ENCODE results near the gene ANKFN1.

DNA sequence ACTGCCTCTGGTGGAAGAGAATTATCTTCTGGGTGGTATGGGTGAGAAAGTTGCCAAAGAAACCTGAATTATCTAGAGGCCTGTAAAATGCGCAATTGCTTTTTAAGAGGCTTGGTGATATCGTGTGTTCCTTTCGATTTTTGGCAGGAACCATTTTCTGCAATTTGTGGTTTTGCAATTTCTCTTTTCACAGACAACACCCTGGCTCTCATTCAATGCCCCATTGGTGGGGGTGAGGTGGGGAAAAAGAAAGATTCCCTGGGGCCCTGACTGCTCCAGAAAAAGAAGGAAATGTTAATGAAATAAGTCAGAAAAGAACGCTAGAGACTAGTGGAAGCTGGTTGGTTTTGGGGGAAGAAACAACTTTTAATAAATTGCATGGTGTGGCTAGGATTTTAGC is 77.4 kb downstream of the ANKFN1 start:
- no peak for TF ChIP-seq POLR2A (IDR thresholded peaks at IDR 0.05)
- TF ChIP-seq, protein P1, sequence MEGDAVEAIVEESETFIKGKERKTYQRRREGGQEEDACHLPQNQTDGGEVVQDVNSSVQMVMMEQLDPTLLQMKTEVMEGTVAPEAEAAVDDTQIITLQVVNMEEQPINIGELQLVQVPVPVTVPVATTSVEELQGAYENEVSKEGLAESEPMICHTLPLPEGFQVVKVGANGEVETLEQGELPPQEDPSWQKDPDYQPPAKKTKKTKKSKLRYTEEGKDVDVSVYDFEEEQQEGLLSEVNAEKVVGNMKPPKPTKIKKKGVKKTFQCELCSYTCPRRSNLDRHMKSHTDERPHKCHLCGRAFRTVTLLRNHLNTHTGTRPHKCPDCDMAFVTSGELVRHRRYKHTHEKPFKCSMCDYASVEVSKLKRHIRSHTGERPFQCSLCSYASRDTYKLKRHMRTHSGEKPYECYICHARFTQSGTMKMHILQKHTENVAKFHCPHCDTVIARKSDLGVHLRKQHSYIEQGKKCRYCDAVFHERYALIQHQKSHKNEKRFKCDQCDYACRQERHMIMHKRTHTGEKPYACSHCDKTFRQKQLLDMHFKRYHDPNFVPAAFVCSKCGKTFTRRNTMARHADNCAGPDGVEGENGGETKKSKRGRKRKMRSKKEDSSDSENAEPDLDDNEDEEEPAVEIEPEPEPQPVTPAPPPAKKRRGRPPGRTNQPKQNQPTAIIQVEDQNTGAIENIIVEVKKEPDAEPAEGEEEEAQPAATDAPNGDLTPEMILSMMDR (IDR thresholded peaks at IDR 0.05): no peak
